Calu3 (cell line): ENCODE measurements around the gene VPS52. TPM values are rescaled to one million over a fixed set of nuclear protein-coding genes. Genes with fewer than 3 reads are reported as not detected.
A peak's percentile ranks its signal among the peaks of the same experiment; 100 is the strongest.

Experiments used
- BruUV-seq: library from RNA; stranded (reverse); fragments of 400-500 nt; replicated peaks from 2 replicates; lab custom pipeline; 2021; lab: Mats Ljungman, UMichigan
- CTCF ChIA-PET: fragments of 300-600 bp; sonication (Branson Sonifier 250); formaldehyde crosslinking; loops from one replicate; lab custom pipeline; 2022; ENCODE audit warnings: antibody characterized with exemption; lab: Charles Lee
- DNase-seq: peaks from one replicate; pipeline ENCODE4 v3.0.0; 2022
- H3K27ac Mint-ChIP-seq: one replicate; pipeline ENCODE4 v1.8.0; 2022; ENCODE audit warnings: mixed read lengths; ENCODE audit not compliant: unreplicated experiment
- H3K27me3 Mint-ChIP-seq: one replicate; pipeline ENCODE4 v1.8.0; 2022; ENCODE audit warnings: mixed read lengths; ENCODE audit not compliant: unreplicated experiment
- H3K36me3 Mint-ChIP-seq: one replicate; pipeline ENCODE4 v1.8.0; 2022; ENCODE audit warnings: mild to moderate bottlenecking, moderate library complexity, mixed read lengths; ENCODE audit not compliant: insufficient read depth, unreplicated experiment
- H3K4me1 Mint-ChIP-seq: one replicate; pipeline ENCODE4 v1.8.0; 2022; ENCODE audit warnings: mild to moderate bottlenecking, low read depth, mixed read lengths; ENCODE audit not compliant: unreplicated experiment
- H3K4me3 Mint-ChIP-seq: one replicate; pipeline ENCODE4 v1.8.0; 2022; ENCODE audit warnings: mild to moderate bottlenecking, low read depth, moderate library complexity, mixed read lengths; ENCODE audit not compliant: unreplicated experiment
- H3K9me3 Mint-ChIP-seq: one replicate; pipeline ENCODE4 v1.8.0; 2022; ENCODE audit warnings: low read depth, mixed read lengths; ENCODE audit not compliant: unreplicated experiment
- CTCF ChIP-seq: fragments of 200-600 bp; IDR thresholded peaks from one replicate; pipeline ENCODE4 v1.8.0; 2022; ENCODE audit warnings: antibody characterized with exemption; ENCODE audit not compliant: unreplicated experiment
- intact Hi-C: fragments of 100-400 bp; cut with micrococcal nuclease; formaldehyde crosslinking; loops from one replicate; pipeline ENCODE4 v1.10.0; 2022; ENCODE audit not compliant: unreplicated experiment
- total RNA-seq: library from RNA; stranded (reverse); gene quantifications from 2 replicates; pipeline ENCODE4 v1.2.3, GENCODE V29; 2022

The VPS52 gene
- total RNA-seq, 1 experiment from 2014 or later: 99.7 TPM

- BruUV-seq: no TSS peak
- CTCF ChIA-PET: interaction anchor here (0.5 to 2.1 kb wide), 5 partner anchors 8 to 49 kb away, joined by 3 to 10 read pairs (median 7); partner anchors contain the start of genes B3GALT4, PFDN6 and WDR46
- H3K9me3 Mint-ChIP-seq: no peaks in the 10 kb centered on the region
- peak overlapping the region; percentile 98 for H3K27ac Mint-ChIP-seq
- intact Hi-C loops: loop anchor here (1.0 kb wide), 1 partner anchor 8 kb away; the partner anchor contains the start of genes PFDN6 and WDR46
- no peaks in the 10 kb centered on the region for H3K27me3 Mint-ChIP-seq
- no peak for DNase-seq
- peaks cover 25% of the 10 kb centered on the region for H3K4me1 Mint-ChIP-seq
- no peak for TF ChIP-seq CTCF
- peak overlapping the region; percentile 90 for H3K4me3 Mint-ChIP-seq
- peaks cover 86% of the 10 kb centered on the region for H3K36me3 Mint-ChIP-seq
These were observed 25.2 kb upstream of the VPS52 start for GRCh38 chr6:33296797-33297405.

GRCh38 chr6:33295621-33296369 lies 24.1 kb upstream of the VPS52 start:
- no peak overlapping the region for H3K27ac Mint-ChIP-seq

GRCh38 chr6:33294086-33294823 lies 22.6 kb upstream of the VPS52 start:
- intact Hi-C loops: no loop called here
- H3K27me3 Mint-ChIP-seq: no peaks in the 10 kb centered on the region
- CTCF ChIA-PET: interaction anchor here (0.5 kb wide), 1 partner anchor 15 kb away, joined by 3 read pairs; no protein-coding TSS in a partner anchor
- BruUV-seq: no TSS peak
- H3K4me1 Mint-ChIP-seq: peaks cover 34% of the 10 kb centered on the region
- H3K4me3 Mint-ChIP-seq: no peak overlapping the region
- no peak for DNase-seq
- H3K9me3 Mint-ChIP-seq: no peaks in the 10 kb centered on the region
- TF ChIP-seq CTCF: no peak
- H3K27ac Mint-ChIP-seq: no peak overlapping the region
- H3K36me3 Mint-ChIP-seq: peaks cover 83% of the 10 kb centered on the region

More at GRCh38 chr6:33295621-33296369, 24.1 kb upstream of the VPS52 start:
- intact Hi-C loops: no loop called here
- peaks cover 83% of the 10 kb centered on the region for H3K36me3 Mint-ChIP-seq
- no TSS peak for BruUV-seq
- peak overlapping the region; percentile 90 for H3K4me3 Mint-ChIP-seq
- peaks cover 33% of the 10 kb centered on the region for H3K4me1 Mint-ChIP-seq
- DNase-seq: no peak
- H3K27me3 Mint-ChIP-seq: no peaks in the 10 kb centered on the region
- no peaks in the 10 kb centered on the region for H3K9me3 Mint-ChIP-seq
- no peak for TF ChIP-seq CTCF
- CTCF ChIA-PET: interaction anchor here (0.6 to 1.5 kb wide), 3 partner anchors 19 to 1112 kb away, joined by 3 to 4 read pairs (median 3); partner anchors contain the start of gene B3GALT4

GRCh38 chr6:33292996-33293682 lies 21.5 kb upstream of the VPS52 start:
- TF ChIP-seq CTCF: no peak
- CTCF ChIA-PET: no interaction called here
- DNase-seq: no peak
- intact Hi-C loops: no loop called here
- Mint-ChIP-seq H3K27me3 (no peaks in the 10 kb centered on the region), H3K4me3 (no peak overlapping the region), H3K9me3 (no peaks in the 10 kb centered on the region), H3K4me1 (peaks cover 33% of the 10 kb centered on the region), H3K27ac (peak overlapping the region; percentile 17), H3K36me3 (peaks cover 83% of the 10 kb centered on the region)
- no TSS peak for BruUV-seq
